MM.1S (cell line): ENCODE data around the gene BICD1.

Experiments
- CTCF ChIP-seq: fragments of 300-600 bp; sonication (generic); IDR thresholded peaks from 2 replicates; pipeline ENCODE4 v1.5.1; 2016; ENCODE audit warnings: antibody characterized with exemption, low read length, mixed read lengths
- EZH2 ChIP-seq: fragments of 300-600 bp; sonication (generic); optimal IDR thresholded peaks from 2 replicates; pipeline ENCODE3; 2017; ENCODE audit warnings: low read depth, mild to moderate bottlenecking, antibody characterized with exemption, low read length, mixed read lengths
- EZH2phosphoT487 ChIP-seq: fragments of 300-600 bp; sonication (generic); IDR thresholded peaks from 2 replicates; pipeline ENCODE4 v1.6.1; 2018; ENCODE audit warnings: antibody characterized with exemption, low read length

- no peak for TF ChIP-seq CTCF
- no peak for TF ChIP-seq EZH2phosphoT487
- no peak for TF ChIP-seq EZH2
These were observed 203.4 kb downstream of the BICD1 start for GRCh38 chr12:32309811-32310736.
